ENCODE measurements around the gene C11orf91. TPM values are rescaled to one million over a fixed set of nuclear protein-coding genes. Genes with fewer than 3 reads are reported as not detected.

C11orf91 gene
- total RNA-seq, 1 donor from 2014 or later, result not detected

Other genes with a start within 250 kb of the C11orf91 start
- gene CD59, start 35.6 kb upstream of the C11orf91 start, total RNA-seq, result 931 and 1,060 TPM in 2 replicates
- gene FBXO3, start 73.7 kb upstream of the C11orf91 start, total RNA-seq, result 50.5 and 56.8 TPM in 2 replicates
- 107 and 149 TPM in 2 replicates for gene LMO2, start 191.2 kb upstream of the C11orf91 start, total RNA-seq

Data from dermis blood vessel endothelial cell (primary cell).